A673 (cell line): ENCODE measurements around the gene BCL2L12.

Experiments
- CTCF ChIP-seq: fragments of 300-800, 200-600 bp; sonication (generic); conservative IDR thresholded peaks from 2 replicates; pipeline ENCODE4 v1.5.1; 2017; ENCODE audit warnings: low read depth, mild to moderate bottlenecking, antibody characterized with exemption, low read length, moderate library complexity, mixed read lengths
- EZH2 ChIP-seq: fragments of 200-600 bp; sonication (generic); IDR thresholded peaks from 2 replicates; pipeline ENCODE4 v1.6.1; 2017; ENCODE audit warnings: borderline replicate concordance, low read depth, mild to moderate bottlenecking, mixed read lengths, antibody characterized with exemption, low read length; ENCODE audit not compliant: poor library complexity, severe bottlenecking

GRCh38 chr19:49651029-49651819, 14.5 kb upstream of the BCL2L12 start:
- no peak for TF ChIP-seq CTCF
- no peak for TF ChIP-seq EZH2
